ENCODE data around the gene KRI1. TPM values are rescaled to one million over a fixed set of nuclear protein-coding genes. Genes with fewer than 3 reads are reported as not detected.

The KRI1 gene
- total and polyA plus RNA-seq, 2 of the 8 experiments (the other 6 are each of a cell fraction or from before 2014, with no cell fraction given), result 14.2 to 45.2 TPM

DNA sequence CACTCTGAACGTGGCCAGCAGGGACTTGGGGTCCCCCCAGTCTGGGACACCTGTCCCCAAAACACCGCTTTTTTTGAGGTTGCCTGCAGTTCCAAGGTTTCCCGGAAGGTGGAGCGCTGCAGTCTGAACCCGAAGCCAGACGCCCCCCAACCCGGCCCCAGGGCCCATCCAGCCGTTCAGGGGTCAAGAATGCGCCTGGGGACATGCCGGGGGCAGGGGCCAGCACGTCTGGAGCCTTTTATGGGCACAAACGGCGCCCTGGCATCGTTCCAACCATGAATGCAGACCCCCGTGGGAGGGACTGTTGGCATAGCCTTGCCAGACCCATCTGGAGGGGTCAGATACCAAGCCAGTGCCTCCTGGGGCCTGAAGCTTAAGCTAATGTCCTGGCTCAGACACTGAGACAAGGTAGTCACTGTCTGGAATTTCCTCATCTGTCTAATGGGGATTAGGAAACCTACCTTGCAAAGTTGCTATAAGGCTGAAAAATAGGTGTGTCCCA, 55.5 kb downstream of the KRI1 start:
- H3K9me3 ChIP-seq (ENCODE audit: insufficient read depth in 2 of 2, low read depth in 1 of 2, low read length in 1 of 2), result no peaks in the 10 kb centered on the region
- 15% methylated on average over 15 of the region's 15 CpGs; no CpG with 5 or more reads in 1 of the 2 experiments for WGBS, 2 experiments (ENCODE audit: extremely low coverage in 1 of 2, insufficient coverage in 1 of 2, insufficient read length in 1 of 2, insufficient replicate concordance in 2 of 2, low coverage in 1 of 2, low lambda C conversion rate in 2 of 2, missing lambda C conversion rate in 1 of 2)
- H2AFZ ChIP-seq (ENCODE audit: low read length), result peak overlapping the region; percentile 31; the same call in 1 of the 2 replicates
- H3K4me2 ChIP-seq (ENCODE audit: insufficient read depth in 1 of 2, low read depth in 2 of 2, low read length in 2 of 2), result peak overlapping the region in 1 of 2 experiments; percentile 45; a peak in 3 of 4 replicates
- H3K23me2 ChIP-seq (ENCODE audit: low read depth, low read length), result peaks cover 10% of the 10 kb centered on the region
- ChIA-PET POLR2A (ENCODE audit: partially characterized antibody) (interaction anchor here (0.6 to 1.7 kb wide), 3 partner anchors 10 to 33 kb away, joined by 3 to 6 read pairs (median 3); no protein-coding TSS in a partner anchor), CTCF (ENCODE audit: partially characterized antibody) (interaction anchor here (0.6 to 6.5 kb wide), 24 partner anchors 8 to 269 kb away, joined by 3 to 55 read pairs (median 6); partner anchors contain the start of gene S1PR5)
- H3K79me2 ChIP-seq (ENCODE audit: control insufficient read depth in 1 of 2, insufficient read depth in 2 of 2, low read length in 2 of 2), result no peaks in the 10 kb centered on the region
- no peak overlapping the region; a peak in 1 of 8 replicates for H3K4me3 ChIP-seq (ENCODE audit: extremely low read depth in 1 of 4, insufficient read depth in 2 of 4, low read depth in 3 of 4, low read length in 4 of 4)
- no peak overlapping the region for H2AK5ac ChIP-seq (ENCODE audit: low read depth, low read length)
- no peak for FAIRE-seq
- H4K5ac ChIP-seq (ENCODE audit: insufficient read length, low read depth, low read length), result no peak overlapping the region
- no peak overlapping the region; the same call in 1 of the 2 replicates for H4K8ac ChIP-seq (ENCODE audit: extremely low read depth, insufficient read depth, low read length)
- H3K23ac ChIP-seq (ENCODE audit: insufficient read length), result no peak overlapping the region
- no peak overlapping the region for H3K4ac ChIP-seq (replicated peaks; ENCODE audit: insufficient read length, low read depth, low read length)
- peaks cover 1 to 4% of the 10 kb centered on the region in 2 experiments for H4K20me1 ChIP-seq (replicated peaks in 1 of 2; ENCODE audit: control insufficient read depth in 1 of 2, insufficient read depth in 2 of 2, low read length in 2 of 2)
- no peak overlapping the region; the same call in 1 of the 2 replicates for H2BK20ac ChIP-seq (ENCODE audit: low read length)
- no peak overlapping the region for H2BK12ac ChIP-seq (ENCODE audit: low read depth, low read length)
- peak overlapping the region; percentile 71; the same call in 1 of the 2 replicates for H2BK5ac ChIP-seq (ENCODE audit: low read depth, low read length)
- DNase-seq (ENCODE audit: low read depth in 1 of 2, low spot score in 2 of 2), result peak in 1 of 2 experiments; percentile 98
- H3K14ac ChIP-seq (ENCODE audit: insufficient read length), result no peak overlapping the region
- H3K27ac ChIP-seq (ENCODE audit: low read depth, low read length), result no peak overlapping the region
- no peak overlapping the region for H3K56ac ChIP-seq (replicated peaks; ENCODE audit: insufficient read length, low read depth, low read length)
- H2BK120ac ChIP-seq (replicated peaks; ENCODE audit: low read depth, low read length), result peak overlapping the region; percentile 64
- no peaks in the 10 kb centered on the region for H3K79me1 ChIP-seq (ENCODE audit: low read depth, low read length)
- peaks cover 0 to 15% (median 8%) of the 10 kb centered on the region in 4 experiments; a peak in 6 of 7 replicates for H3K4me1 ChIP-seq (replicated peaks in 1 of 4; ENCODE audit: control insufficient read depth in 3 of 4, insufficient read depth in 4 of 4, low read length in 3 of 4)
- no peak overlapping the region for H2BK15ac ChIP-seq (ENCODE audit: low read length)
- peak overlapping the region; percentile 71 for H3K18ac ChIP-seq (ENCODE audit: extremely low read depth, low read length)
- H4K91ac ChIP-seq (replicated peaks; ENCODE audit: insufficient read length, low read length), result no peak overlapping the region
- no peak overlapping the region for H3K9ac ChIP-seq (replicated peaks in 1 of 4; ENCODE audit: extremely low read depth in 1 of 4, low read depth in 3 of 4, low read length in 3 of 4)
- H3K36me3 ChIP-seq (ENCODE audit: control insufficient read depth in 2 of 4, insufficient read depth in 4 of 4, low read length in 3 of 4), result no peaks in the 10 kb centered on the region
- H3K27me3 ChIP-seq (replicated peaks in 1 of 4; ENCODE audit: control insufficient read depth in 3 of 4, extremely low read depth in 1 of 4, insufficient read depth in 3 of 4, low read length in 3 of 4), result peaks cover 24 to 30% (median 29%) of the 10 kb centered on the region in 4 experiments; a peak in 6 of 7 replicates
- TF ChIP-seq SP1 (IDR thresholded peaks at IDR 0.05; ENCODE audit: low read depth, low read length) (no peak), SIX5 (IDR thresholded peaks at IDR 0.05; ENCODE audit: low read depth, low read length) (no peak), KDM4A (IDR thresholded peaks at IDR 0.05; ENCODE audit: low read depth, low read length, severe bottlenecking) (no peak), RNF2 (IDR thresholded peaks at IDR 0.05; ENCODE audit: borderline replicate concordance, low read depth, low read length, missing control alignments, poor library complexity, severe bottlenecking) (no peak), POLR2A (IDR thresholded peaks at IDR 0.05; ENCODE audit: control extremely low read depth in 1 of 2, low read depth in 2 of 2, low read length in 2 of 2) (no peak), RAD21 (IDR thresholded peaks at IDR 0.05 in 1 of 2, conservative IDR thresholded peaks at IDR 0.05 in 1 of 2; ENCODE audit: low read depth in 2 of 2, low read length in 2 of 2) (peak; percentile 27 to 55; a peak in 3 of 4 replicates), RXRA (IDR thresholded peaks at IDR 0.05; ENCODE audit: insufficient read depth, low read depth, low read length) (peak; percentile 82; the same call in 1 of the 2 replicates), TEAD4 (IDR thresholded peaks at IDR 0.05; ENCODE audit: low read depth, low read length) (0 out of 2 replicates have a peak, but pooled peaks have one; percentile 36), EP300 (IDR thresholded peaks at IDR 0.05; ENCODE audit: borderline replicate concordance in 1 of 2, low read depth in 2 of 2, low read length in 2 of 2) (no peak), SRF (IDR thresholded peaks at IDR 0.05; ENCODE audit: low read depth, low read length) (peak; percentile 87)
- TF ChIP-seq, protein P1, sequence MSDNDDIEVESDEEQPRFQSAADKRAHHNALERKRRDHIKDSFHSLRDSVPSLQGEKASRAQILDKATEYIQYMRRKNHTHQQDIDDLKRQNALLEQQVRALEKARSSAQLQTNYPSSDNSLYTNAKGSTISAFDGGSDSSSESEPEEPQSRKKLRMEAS (IDR thresholded peaks at IDR 0.05), result no peak
